NB4 (cell line): Measurements from ENCODE around the gene NKD1.
"Not testable (repeated sequence)": the region's sequence is repeated elsewhere in the genome, so short reads cannot be mapped to it uniquely, and the experiment has no call there.

Experiments used
- DNase-seq: peaks from one replicate; pipeline ENCODE4 v3.0.0; 2010; ENCODE audit warnings: low read depth
- H3K4me3 ChIP-seq: one replicate; pipeline ENCODE4 v1.5.1; 2011; ENCODE audit warnings: mild to moderate bottlenecking, low read depth, low read length, moderate library complexity
- CTCF ChIP-seq: IDR thresholded peaks from one replicate; pipeline ENCODE4 v1.5.1; 2012; ENCODE audit warnings: low read depth, low read length
- MAX ChIP-seq: IDR thresholded peaks from 2 replicates; pipeline ENCODE4 v1.6.1; 2011; ENCODE audit warnings: low read depth, low read length
- MYC ChIP-seq: IDR thresholded peaks from 2 replicates; pipeline ENCODE4 v1.6.1; 2011; ENCODE audit warnings: low read depth, low read length
- POLR2A ChIP-seq: IDR thresholded peaks from 2 replicates; pipeline ENCODE4 v1.6.1; 2011; ENCODE audit warnings: mild to moderate bottlenecking; ENCODE audit not compliant: insufficient read length; ENCODE audit errors: extremely low read depth

NKD1 gene

GRCh38 chr16:50535506-50536257 lies 12.5 kb upstream of the NKD1 start:
- TF ChIP-seq MYC (no peak), MAX (no peak), POLR2A (no peak), CTCF (no peak)

GRCh38 chr16:50536258-50536645 lies 11.9 kb upstream of the NKD1 start:
- DNase-seq: not testable (repeated sequence)

More at GRCh38 chr16:50535506-50536257, 12.5 kb upstream of the NKD1 start:
- H3K4me3 ChIP-seq: no peak overlapping the region
- no peak for DNase-seq

GRCh38 chr16:50537533-50538290 lies 10.5 kb upstream of the NKD1 start:
- no peak for TF ChIP-seq MAX
- no peak for TF ChIP-seq MYC
- no peak for TF ChIP-seq CTCF
- TF ChIP-seq POLR2A: no peak
- no peak overlapping the region for H3K4me3 ChIP-seq
- DNase-seq: no peak

More at GRCh38 chr16:50536258-50536645, 11.9 kb upstream of the NKD1 start:
- H3K4me3 ChIP-seq: not testable (repeated sequence)

GRCh38 chr16:50538411-50539052 lies 9.7 kb upstream of the NKD1 start:
- no peak for DNase-seq
- H3K4me3 ChIP-seq: no peak overlapping the region
- TF ChIP-seq CTCF: no peak
- TF ChIP-seq MYC: no peak
- TF ChIP-seq POLR2A: no peak
- no peak for TF ChIP-seq MAX

- TF ChIP-seq MYC (no peak), CTCF (no peak), POLR2A (no peak), MAX (no peak)
- DNase-seq: no peak
Observed at GRCh38 chr16:50539053-50539695, 9.0 kb upstream of the NKD1 start.

More at GRCh38 chr16:50539053-50539695, 9.0 kb upstream of the NKD1 start:
- H3K4me3 ChIP-seq: no peak overlapping the region
